ENCODE data around the gene MBD3L5. TPM values are rescaled to one million over a fixed set of nuclear protein-coding genes. Genes with fewer than 3 reads are reported as not detected.

The MBD3L5 gene
- total RNA-seq, 1 donor from 2014 or later: not detected

- Histone ChIP-seq H2AFZ (ENCODE audit: low read depth, low read length) (no peak overlapping the region), H3K36me3 (ENCODE audit: insufficient read depth, low read length) (no peaks in the 10 kb centered on the region), H3K9me3 (ENCODE audit: insufficient read depth, low read depth, low read length) (peaks cover 7% of the 10 kb centered on the region), H3K27me3 (ENCODE audit: insufficient read depth, low read length) (no peaks in the 10 kb centered on the region), H3K4me2 (ENCODE audit: low read length) (no peak overlapping the region), H3K4me1 (ENCODE audit: insufficient read depth, low read length) (no peaks in the 10 kb centered on the region), H3K79me2 (ENCODE audit: insufficient read depth, low read length) (no peaks in the 10 kb centered on the region), H3K4me3 (ENCODE audit: insufficient read depth, low read depth, low read length) (no peak overlapping the region), H3K9ac (ENCODE audit: low read length) (no peak overlapping the region), H3K27ac (ENCODE audit: low read depth, low read length) (no peak overlapping the region), H4K20me1 (ENCODE audit: insufficient read depth, low read length) (no peaks in the 10 kb centered on the region)
- H3K27me3 Mint-ChIP-seq (ENCODE audit: low read depth, unreplicated experiment): no peaks in the 10 kb centered on the region
- TF ChIP-seq CTCF (IDR thresholded peaks at IDR 0.05; ENCODE audit: insufficient read depth, low read depth, low read length): no peak
- DNase-seq (ENCODE audit: low read depth) (no peak), FAIRE-seq (no peak)
- H3K9me3 Mint-ChIP-seq (ENCODE audit: unreplicated experiment): peaks cover 12% of the 10 kb centered on the region
- no peak overlapping the region for H3K4me3 Mint-ChIP-seq (ENCODE audit: unreplicated experiment)
- H3K27ac Mint-ChIP-seq (ENCODE audit: unreplicated experiment): no peak overlapping the region
- no peaks in the 10 kb centered on the region for H3K4me1 Mint-ChIP-seq (ENCODE audit: low read depth, unreplicated experiment)
- no peaks in the 10 kb centered on the region for H3K36me3 Mint-ChIP-seq (ENCODE audit: low read depth, unreplicated experiment)
Observed at GRCh38 chr19:7000333-7000732, 30.0 kb upstream of the MBD3L5 start.

GRCh38 chr19:7000816-7001215, 29.6 kb upstream of the MBD3L5 start:
- Mint-ChIP-seq H3K36me3 (ENCODE audit: low read depth, unreplicated experiment) (no peaks in the 10 kb centered on the region), H3K27me3 (ENCODE audit: low read depth, unreplicated experiment) (no peaks in the 10 kb centered on the region), H3K4me1 (ENCODE audit: low read depth, unreplicated experiment) (no peaks in the 10 kb centered on the region), H3K27ac (ENCODE audit: unreplicated experiment) (no peak overlapping the region), H3K4me3 (ENCODE audit: unreplicated experiment) (no peak overlapping the region), H3K9me3 (ENCODE audit: unreplicated experiment) (peaks cover 9% of the 10 kb centered on the region)
- Histone ChIP-seq H2AFZ (ENCODE audit: low read depth, low read length) (no peak overlapping the region), H3K79me2 (ENCODE audit: insufficient read depth, low read length) (no peaks in the 10 kb centered on the region), H4K20me1 (ENCODE audit: insufficient read depth, low read length) (no peaks in the 10 kb centered on the region), H3K36me3 (ENCODE audit: insufficient read depth, low read length) (no peaks in the 10 kb centered on the region), H3K4me3 (ENCODE audit: insufficient read depth, low read depth, low read length) (no peak overlapping the region), H3K4me2 (ENCODE audit: low read length) (no peak overlapping the region), H3K9ac (ENCODE audit: low read length) (no peak overlapping the region), H3K27me3 (ENCODE audit: insufficient read depth, low read length) (no peaks in the 10 kb centered on the region), H3K27ac (ENCODE audit: low read depth, low read length) (no peak overlapping the region), H3K9me3 (ENCODE audit: insufficient read depth, low read depth, low read length) (peaks cover 6% of the 10 kb centered on the region), H3K4me1 (ENCODE audit: insufficient read depth, low read length) (no peaks in the 10 kb centered on the region)
- no peak for TF ChIP-seq EZH2 (IDR thresholded peaks at IDR 0.05; ENCODE audit: insufficient read depth, low read length)
- TF ChIP-seq CTCF (IDR thresholded peaks at IDR 0.05; ENCODE audit: insufficient read depth, low read depth, low read length): no peak
- FAIRE-seq: no peak
- no peak for DNase-seq (ENCODE audit: low read depth)

GRCh38 chr19:7004313-7004931, 26.0 kb upstream of the MBD3L5 start:
- Histone ChIP-seq H3K9ac (ENCODE audit: low read length) (no peak overlapping the region), H3K9me3 (ENCODE audit: insufficient read depth, low read depth, low read length) (no peaks in the 10 kb centered on the region), H3K27me3 (ENCODE audit: insufficient read depth, low read length) (no peaks in the 10 kb centered on the region), H3K36me3 (ENCODE audit: insufficient read depth, low read length) (no peaks in the 10 kb centered on the region), H3K4me3 (ENCODE audit: insufficient read depth, low read depth, low read length) (no peak overlapping the region), H3K27ac (ENCODE audit: low read depth, low read length) (no peak overlapping the region), H3K4me1 (ENCODE audit: insufficient read depth, low read length) (no peaks in the 10 kb centered on the region), H2AFZ (ENCODE audit: low read depth, low read length) (no peak overlapping the region), H3K4me2 (ENCODE audit: low read length) (no peak overlapping the region), H3K79me2 (ENCODE audit: insufficient read depth, low read length) (no peaks in the 10 kb centered on the region), H4K20me1 (ENCODE audit: insufficient read depth, low read length) (no peaks in the 10 kb centered on the region)
- TF ChIP-seq EZH2 (IDR thresholded peaks at IDR 0.05; ENCODE audit: insufficient read depth, low read length) (no peak), CTCF (IDR thresholded peaks at IDR 0.05; ENCODE audit: insufficient read depth, low read depth, low read length) (no peak)
- Mint-ChIP-seq H3K36me3 (ENCODE audit: low read depth, unreplicated experiment) (no peaks in the 10 kb centered on the region), H3K27ac (ENCODE audit: unreplicated experiment) (no peak overlapping the region), H3K4me1 (ENCODE audit: low read depth, unreplicated experiment) (no peaks in the 10 kb centered on the region), H3K27me3 (ENCODE audit: low read depth, unreplicated experiment) (no peaks in the 10 kb centered on the region), H3K4me3 (ENCODE audit: unreplicated experiment) (no peak overlapping the region), H3K9me3 (ENCODE audit: unreplicated experiment) (peaks cover 5% of the 10 kb centered on the region)
- FAIRE-seq (no peak), DNase-seq (ENCODE audit: low read depth) (no peak)
